NCI-H1092 (cell line): ENCODE data around the gene ZFR2.

Experiments
- DNase-seq: peaks from one replicate; lab custom pipeline; 2025; lab: John Stamatoyannopoulos, UW

The ZFR2 gene

DNA sequence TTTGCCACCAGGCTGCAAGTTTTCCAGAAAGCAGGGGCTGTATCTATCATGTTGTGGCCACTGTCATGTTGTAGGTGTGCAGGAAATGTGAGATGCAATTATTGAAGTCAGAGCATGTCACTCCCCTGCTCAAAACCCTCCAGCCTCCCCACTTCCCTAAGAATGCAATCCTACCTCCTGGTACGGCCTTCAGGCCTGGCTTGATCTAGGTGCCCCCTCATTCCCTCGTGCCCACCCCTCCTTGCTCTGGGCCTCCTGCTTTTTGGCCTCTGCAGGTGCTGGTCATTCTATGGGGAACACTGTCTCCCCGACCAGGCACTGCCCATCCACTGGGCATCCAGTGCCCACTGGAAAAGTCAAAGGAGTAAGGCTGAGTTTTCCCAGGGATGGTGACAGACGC, 54.2 kb downstream of the ZFR2 start:
- no peak for DNase-seq

DNA sequence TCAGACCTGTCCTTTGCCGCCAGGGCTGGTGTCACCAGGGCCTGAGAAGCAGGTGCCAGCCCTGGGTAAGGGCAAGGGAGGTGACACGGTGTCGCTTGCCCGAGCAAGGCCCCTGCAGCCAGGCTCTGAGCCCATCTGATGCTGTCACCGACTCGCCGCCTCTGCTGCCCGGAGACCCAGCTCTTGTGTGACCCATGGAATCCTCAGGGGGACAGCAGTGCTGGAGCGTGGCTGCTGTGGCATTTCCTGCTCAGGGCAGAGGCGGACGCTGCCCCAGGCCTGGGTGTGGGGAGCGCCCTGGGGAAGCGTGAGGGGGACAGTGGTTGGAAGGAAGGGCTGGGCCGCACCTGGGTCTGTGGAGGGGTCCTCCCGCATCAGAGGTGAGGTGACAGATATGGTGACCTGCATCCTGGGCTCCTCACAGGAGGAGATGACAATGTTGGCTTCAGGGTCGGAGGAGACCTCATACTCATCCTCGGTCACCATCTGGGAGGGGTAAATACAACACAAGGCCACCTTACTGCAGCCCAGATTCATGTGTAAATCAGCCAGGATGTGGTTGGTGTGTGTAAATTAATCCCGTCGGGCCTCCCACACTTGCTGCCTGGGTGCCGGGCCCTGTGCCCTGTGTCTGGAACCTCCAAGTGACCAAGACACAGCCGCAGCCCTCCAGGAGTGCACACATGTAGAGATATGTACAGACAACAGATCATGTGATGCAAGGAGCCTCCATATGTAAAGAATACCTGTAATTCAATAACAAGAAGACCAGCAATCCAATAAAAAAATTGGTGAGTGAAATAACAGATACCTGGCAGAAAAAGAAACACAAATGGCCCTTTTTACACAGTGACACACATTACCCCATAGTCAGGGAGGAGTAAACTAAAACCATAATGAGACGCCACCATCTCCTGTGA, 55.1 kb downstream of the ZFR2 start:
- no peak for DNase-seq

DNA sequence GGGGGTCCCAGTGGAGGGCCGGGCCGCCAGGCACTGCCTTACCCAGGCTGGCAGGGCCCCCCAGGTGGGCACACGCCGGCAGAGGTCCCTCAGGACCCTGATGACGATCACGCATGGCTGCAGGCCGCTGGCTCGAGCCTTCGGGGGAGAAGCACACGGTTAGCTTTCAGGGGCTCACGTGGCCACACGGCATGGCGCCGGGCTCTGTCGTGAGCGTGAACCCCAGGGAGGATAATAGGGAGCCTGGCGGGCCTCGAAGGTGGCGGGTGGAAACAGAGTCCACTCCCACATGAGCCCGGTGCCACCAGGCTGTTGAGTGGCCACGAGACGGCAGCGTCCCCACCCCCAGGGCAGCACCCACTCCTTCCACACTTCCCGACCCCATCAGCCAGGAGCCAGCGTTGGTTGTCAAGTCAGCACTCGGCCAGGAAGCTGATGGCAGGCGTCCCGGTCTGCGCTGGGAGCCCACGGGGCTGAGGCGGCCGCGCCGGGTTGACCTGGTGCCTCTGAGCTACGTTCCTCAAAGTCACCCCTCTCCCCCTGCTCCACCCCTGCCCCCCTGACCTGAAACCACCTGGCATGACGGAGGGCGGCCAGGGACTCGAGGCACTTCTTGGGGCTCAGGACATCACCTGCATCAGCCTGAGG, 58.0 kb downstream of the ZFR2 start:
- DNase-seq, result no peak

DNA sequence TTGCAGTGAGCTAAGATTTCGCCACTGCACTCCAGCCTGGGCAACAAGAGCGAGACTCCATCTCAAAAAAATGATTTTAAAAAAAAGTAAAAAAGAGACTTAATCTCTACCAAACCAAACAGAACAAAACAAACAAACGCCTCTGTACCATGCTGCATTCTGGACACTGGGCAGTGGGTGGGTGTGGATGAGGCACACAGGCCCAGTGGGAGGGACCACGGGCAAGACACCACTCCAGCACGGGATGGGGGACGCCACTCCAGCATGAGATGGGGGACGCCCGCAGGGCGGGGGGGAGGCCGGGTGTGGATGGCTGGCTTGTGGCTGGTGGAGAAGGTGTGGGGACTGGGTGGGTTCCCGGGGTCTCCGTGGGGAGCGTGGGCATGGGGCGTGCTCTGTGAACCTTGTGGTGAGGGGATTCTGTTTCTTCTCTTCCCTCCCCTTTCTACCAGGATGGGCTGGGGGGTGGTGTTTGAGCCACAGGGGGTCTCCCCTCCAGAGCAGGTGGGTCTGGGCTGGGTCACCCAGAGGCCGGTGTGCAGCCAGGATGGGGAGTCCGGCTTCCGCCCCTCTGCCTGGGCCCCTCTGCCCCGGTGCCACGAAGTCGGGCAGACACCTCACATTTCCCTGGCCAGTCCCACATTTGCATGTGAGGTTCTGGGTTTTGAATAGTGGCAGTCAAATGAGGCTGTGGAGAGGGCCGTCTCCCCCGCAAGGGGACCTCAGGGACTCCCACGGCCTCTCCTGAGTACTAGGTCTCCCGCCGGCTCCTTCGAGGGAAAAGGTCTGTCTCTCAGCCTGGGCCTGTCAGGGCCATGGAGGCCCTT, 58.7 kb downstream of the ZFR2 start:
- DNase-seq, result no peak

DNA sequence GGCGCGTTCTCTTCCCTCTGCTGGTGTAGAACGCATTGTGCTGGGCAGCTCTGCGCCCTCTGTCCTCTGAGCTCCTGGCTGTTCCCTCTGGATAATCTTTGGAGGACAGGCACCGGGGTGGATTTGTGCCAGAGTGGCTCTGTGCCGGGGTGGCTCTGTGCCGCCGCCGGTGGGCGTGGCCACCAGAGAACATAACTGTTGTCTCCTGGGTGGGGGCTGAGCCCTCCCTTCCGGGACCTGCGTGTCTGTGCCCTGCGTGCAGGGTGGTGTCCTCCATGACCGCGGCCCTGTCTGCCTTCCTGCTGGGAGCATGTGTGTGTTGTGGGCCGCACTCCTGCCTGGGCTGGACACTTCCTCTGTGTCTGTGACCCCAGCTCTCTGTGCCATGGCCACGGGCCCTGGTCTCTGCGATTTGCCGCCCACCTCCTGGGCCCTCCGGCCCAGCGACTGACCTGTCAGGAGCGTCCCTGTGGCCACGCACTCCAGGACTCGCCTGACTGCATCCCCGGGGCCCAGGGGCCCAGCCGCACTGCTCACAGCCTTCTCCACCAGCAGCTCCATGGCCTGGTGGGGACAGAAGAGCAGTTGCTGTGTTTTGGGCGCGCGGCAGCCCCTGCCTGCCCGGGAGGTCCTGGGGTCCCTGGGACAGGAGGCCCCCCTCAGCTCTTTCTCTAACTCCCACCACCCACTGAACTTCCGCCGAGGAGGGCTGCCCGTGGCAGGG, 60.3 kb downstream of the ZFR2 start:
- DNase-seq, result no peak

DNA sequence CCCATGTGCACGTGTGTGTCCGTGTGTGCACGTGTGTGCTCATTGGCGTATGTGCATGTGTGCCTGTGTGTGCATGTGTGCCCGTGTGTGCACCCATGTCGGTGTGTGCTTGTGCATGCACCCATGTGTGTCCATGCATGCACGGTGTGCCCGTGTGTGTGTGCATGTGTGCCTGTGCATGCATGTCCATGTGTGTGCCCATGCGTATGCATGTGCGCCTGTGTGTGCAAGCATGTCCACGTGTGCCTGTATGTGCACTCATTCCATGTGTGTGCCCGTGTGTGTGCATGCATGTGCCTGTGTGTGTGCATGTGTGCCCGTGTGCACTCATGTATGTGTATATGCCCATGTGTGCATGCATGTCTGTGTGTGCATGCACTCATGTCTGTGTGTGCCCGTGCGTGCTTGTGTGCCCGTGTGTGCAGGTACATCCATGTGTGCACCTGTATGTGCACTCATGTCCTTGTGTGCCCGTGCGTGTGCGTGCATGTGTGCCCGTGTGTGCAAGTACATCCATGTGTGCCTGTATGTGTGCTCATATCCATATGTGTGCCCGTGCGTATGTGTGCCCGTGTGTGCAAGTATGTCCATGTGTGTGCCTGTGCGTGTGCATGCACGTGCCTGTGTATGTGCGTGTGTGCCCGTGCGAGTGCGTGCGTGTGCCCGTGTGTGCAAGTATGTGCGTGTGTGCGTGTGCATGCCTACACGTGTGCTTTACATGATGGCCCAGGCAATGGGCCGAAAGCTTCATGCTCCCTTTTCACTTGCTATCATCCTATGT, 61.1 kb downstream of the ZFR2 start:
- DNase-seq, result no peak

DNA sequence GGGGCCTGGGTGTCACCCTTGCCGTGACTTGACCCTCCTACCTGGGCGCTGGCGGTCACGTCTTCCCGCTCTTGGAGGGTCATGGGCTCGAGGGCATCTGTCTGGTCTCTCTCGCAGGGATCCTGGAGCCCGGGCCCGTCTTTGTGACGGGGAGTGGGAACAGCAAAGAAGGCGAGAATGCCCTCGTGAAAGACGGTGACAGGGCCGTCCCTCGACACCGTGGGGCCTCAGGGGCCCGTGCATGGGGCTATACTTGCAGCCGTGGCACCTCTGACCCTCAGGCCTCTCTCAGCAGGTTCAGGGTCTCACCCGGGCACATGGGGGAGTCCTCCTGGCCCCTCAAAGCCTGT, 61.7 kb downstream of the ZFR2 start:
- no peak for DNase-seq

DNA sequence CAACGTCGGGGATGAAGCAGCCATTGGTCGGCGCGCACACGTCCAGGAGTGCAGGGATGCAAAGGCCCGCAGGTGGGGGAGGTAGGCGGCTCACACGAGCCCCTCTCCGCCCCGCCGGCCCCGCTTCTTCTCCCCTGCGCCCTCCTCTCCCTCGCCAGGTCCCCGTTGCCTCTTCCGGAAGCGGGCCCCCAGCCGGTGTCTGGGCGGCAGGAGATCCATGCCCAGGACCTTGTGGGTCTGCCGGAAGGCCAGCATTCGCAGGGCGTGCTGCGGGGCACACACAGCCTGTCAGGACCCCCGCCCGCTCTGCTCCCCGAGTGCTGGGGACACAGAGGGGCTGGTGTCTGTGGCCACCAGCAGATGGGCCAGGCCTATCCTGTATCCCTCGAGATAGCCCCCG, 63.0 kb downstream of the ZFR2 start:
- DNase-seq, result no peak

DNA sequence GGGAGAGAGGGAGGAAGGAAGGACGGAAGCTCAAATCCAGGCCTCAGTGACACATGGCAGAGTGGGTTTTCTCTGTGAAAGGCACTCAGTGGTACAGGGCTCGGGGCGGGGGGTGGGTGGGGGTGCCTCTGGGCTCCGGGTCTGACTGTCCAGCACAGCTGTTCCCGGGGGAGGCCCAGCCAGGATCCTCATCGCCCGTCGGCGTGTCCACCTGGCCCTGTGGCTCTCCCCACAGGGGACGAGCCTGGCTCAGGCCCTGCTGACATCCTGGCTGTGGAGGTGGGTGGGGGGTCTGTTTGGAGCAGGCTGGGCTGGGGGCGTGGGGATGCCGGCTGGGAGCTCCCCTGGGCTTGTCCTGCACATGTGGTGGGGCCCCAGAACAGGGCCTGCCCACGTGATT, 64.4 kb downstream of the ZFR2 start:
- no peak for DNase-seq

DNA sequence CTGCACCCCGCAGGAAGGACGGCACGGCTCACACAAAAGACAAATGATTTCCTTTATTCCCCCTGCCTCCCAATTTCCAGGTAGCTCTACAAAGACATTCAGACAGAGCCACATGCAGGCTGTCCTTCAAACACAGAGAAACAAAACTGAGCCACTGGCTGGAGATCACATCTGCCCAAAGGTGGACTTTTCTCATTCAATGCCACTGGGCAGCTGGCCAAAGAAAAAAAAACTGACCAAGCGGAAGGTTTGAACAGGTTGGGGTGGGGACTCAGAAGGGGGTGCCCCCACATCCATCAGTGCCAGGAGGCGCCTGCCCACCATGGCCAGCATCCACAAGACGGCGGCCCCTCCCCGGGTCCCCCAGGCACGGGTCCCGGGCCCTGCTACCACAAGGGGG, 64.9 kb downstream of the ZFR2 start:
- no peak for DNase-seq

DNA sequence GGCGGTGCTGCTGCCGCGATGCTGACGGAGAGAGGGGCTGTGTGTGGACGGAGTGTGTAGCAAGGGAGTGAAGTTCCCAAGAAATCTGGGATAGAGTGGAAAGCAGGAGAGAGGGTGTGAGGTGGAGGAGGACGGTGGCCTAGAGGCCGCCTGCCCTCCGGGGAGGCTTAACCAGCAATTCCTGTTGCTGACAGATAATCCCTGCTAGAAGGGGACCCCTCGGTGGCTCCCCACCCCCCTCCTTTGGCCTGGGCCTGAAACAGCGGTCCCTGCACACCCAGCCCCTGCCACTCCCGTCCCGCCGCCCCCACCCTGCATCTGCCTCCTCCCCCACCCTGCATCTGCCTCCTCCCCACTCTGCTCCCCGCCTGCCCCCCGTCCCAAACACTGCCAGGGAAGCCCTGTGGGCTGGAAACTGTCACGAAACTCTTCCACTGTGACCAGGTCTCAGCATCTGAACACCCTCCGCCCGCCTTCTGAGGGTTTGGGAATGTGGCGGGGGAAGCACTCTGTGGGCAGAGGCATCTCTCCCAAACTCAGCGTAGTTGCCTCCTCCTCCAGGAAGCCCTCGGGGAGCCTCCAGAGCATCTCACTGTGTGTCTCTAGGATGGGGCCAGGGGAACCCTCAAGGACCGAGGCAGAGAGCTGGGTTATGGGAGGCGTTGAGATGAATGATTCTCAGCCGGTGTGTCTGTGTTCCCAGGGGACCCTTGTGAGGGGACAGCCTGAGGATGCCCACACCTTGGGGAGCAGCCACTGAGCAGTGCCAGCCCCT, 65.5 kb downstream of the ZFR2 start:
- DNase-seq, result no peak

DNA sequence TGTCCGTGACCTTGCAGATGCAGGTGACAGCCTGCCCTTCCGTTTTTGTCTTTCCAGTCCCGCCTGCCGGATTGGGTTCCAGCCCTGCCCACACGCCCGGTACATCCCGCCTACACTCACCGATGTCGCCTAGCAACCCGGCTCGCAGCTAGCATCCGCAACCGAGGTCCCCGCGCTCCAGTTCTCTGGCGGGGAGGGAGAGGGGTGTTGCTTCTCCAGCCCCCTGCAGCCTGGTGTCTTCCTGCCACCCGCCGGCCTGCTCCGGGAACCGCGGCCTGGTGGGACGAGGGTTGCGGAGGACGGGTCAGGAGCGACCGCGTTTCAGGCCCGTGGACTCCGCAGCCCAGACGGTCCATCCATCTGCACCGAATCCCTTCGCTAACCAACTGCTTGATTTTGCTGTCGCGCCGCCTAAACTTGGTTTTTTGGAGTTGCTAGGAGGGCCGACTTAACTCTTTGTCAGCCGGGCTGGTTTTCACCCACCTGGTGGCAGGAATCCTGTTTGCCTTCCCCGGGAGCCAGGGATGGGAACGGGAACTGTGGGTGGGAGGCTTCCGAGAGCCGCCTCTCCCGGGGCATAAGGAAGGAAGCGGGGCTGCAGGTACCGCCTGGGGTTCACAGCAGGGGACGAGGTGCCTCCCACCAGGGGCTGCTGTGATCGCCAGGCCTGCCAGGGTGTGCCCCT, 67.3 kb downstream of the ZFR2 start:
- DNase-seq, result peak; percentile 35

DNA sequence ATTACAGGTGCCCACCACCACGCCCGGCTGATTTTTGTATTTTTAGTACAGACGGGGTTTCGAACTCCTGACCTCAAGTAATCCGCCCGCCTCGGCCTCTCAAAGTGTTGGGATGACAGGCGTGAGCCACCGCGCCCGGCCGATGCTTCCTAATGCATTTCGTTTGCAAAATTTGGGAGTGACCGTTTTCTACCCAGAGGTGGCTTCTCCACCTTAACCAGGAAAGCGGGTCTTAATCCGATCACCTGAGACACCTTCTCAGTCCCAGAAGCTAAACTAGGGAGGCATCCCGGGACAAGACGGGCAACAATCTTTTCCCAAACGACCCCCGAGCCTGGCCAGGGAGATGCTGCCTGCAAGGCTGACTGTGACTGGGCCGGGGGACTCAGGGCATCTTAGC, 67.8 kb downstream of the ZFR2 start:
- DNase-seq, result no peak

DNA sequence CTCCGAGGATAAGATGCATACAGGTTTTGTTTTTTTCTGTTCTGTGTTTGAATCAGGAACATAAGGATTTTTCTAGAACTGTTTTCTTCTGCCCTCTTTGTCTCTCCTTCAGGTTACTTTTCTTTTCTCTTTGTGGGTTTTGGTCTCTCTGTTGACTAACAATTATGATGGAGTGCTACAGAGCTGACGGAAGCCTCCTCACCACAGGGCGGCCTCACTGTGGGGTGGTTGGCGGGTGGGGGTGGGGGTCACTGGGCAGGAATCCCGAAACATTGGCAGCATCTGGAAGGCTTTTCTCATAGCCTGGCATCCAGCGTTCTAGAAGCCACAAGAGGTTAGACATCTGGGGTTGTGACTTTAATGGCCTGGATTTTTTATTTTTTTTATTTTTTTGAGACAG, 70.7 kb downstream of the ZFR2 start:
- DNase-seq, result no peak

DNA sequence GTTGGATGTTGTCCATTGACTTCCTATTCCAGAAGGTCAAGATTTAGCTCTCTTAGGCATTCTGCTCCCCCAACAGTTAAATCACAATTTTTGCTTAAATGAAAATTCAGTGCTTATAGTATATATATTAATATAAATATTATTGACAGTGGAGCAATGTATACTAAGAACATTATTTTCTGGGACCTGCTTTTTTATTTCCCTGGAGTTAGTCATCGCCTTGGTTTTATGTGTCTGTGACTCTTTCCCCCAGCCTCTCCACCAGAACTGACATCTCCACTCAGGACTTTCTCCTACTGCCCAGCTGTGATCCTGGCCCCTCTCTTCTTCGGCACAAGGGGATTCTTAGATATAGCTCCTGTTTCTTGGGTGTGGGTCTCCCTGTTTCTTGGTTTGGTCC, 72.5 kb downstream of the ZFR2 start:
- no peak for DNase-seq

DNA sequence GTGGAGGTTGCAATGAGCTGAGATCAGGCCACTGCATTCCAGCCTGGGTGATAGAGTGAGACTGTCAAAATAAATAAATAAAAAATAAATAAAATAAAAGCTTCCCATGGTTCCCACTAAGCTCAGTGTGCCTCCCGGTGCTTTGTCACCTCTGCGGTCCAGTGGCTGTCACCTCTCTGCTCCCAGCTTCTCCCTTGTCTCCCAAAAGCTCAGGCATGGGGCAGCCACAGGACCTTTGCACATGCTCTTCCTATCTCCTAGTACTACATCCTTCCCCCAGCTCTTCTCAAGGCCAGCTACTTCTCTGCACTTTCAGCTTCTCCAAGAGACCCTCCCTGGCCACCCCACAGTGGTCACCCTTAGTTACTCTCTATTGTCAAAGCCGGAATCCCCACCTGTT, 75.0 kb downstream of the ZFR2 start:
- DNase-seq, result no peak

DNA sequence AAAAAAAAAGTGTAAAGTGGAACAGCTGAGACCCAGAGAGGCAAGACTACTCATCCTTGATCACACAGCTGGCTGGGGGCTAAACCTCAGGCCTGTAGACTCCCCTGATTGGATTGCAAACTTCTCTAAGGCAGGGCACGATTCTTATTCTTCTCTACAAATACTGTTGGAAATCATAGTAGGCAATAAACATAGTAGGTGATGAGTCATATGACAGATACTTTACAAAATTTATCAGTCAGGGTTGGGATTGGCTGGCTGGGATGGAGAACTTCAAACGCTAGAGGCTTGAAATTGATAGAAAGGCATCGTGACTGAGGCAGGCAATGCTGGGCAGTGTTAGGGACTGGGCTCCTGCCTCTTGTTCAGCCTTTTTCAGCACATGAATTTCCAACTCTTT, 76.7 kb downstream of the ZFR2 start:
- no peak for DNase-seq

DNA sequence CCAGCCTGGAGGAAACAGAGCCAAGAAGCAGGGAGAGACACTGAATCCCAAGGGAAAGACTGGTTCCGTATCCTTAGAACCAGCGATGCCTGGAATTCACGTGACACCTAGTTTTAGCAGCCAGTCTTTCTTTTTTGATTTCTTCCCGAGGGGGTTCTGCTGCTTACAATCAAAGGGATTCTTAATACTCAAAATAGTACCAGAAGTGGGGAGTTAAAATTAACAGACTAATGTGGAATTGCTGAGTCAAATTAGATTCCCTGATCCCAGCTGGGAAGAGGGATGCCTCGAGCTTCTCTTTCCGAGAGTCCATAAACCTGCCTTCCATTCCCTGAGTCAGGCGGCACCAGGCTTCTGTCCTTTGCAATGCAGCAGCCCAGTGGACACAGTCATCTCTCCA, 77.9 kb downstream of the ZFR2 start:
- DNase-seq, result no peak

DNA sequence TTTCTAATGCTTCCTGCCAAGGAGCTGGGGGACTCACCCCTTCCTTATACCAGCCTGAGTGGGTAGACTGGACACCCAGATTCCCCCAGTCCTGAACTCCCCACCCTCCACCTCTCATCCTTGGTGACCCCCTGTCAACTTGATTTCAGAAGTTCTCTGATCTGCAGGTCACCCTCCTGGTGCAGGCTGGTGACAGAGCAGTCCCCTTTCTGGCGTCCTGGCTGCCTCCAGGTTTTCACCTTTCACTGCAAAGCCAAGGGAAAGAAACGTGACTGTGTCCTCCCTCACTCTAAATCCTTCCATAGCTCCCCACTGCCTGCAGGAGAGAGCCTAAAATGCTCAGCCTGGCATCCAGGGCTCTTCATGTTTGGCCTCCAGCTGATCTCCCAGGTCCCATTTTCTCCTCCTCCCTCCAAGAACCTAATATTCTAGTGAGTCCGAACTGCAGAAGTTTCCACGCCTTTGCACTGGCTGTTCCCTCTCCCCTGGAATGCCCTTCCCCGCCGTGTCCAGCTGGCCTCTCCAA, 78.6 kb downstream of the ZFR2 start:
- DNase-seq, result no peak
